Mucosa of stomach (tissue), 1 donor: Measurements from ENCODE around the gene RAF1.
"Not testable (repeated sequence)": the region's sequence is repeated elsewhere in the genome, so short reads cannot be mapped to it uniquely, and the experiment has no call there.

Experiments used
- H3K27me3 ChIP-seq: one replicate; pipeline ENCODE4 v1.7.0; 2013; ENCODE audit warnings: mild to moderate bottlenecking, low read length; ENCODE audit not compliant: control insufficient read depth, insufficient read depth
- H3K36me3 ChIP-seq: one replicate; pipeline ENCODE4 v1.7.0; 2013; ENCODE audit warnings: low read length; ENCODE audit not compliant: control insufficient read depth, insufficient read depth
- H3K4me1 ChIP-seq: one replicate; pipeline ENCODE4 v1.7.0; 2013; ENCODE audit warnings: mild to moderate bottlenecking, low read length; ENCODE audit not compliant: control insufficient read depth, insufficient read depth
- H3K4me3 ChIP-seq: one replicate; pipeline ENCODE4 v1.7.0; 2013; ENCODE audit warnings: low read length
- H3K9ac ChIP-seq: one replicate; pipeline ENCODE4 v1.7.0; 2013; ENCODE audit warnings: mild to moderate bottlenecking, low read length, moderate library complexity
- H3K9me3 ChIP-seq: one replicate; pipeline ENCODE4 v1.7.0; 2013; ENCODE audit warnings: mild to moderate bottlenecking, low read length, moderate library complexity; ENCODE audit not compliant: control insufficient read depth
- donor health status: Pancreatic carcinoma.

RAF1 gene

DNA sequence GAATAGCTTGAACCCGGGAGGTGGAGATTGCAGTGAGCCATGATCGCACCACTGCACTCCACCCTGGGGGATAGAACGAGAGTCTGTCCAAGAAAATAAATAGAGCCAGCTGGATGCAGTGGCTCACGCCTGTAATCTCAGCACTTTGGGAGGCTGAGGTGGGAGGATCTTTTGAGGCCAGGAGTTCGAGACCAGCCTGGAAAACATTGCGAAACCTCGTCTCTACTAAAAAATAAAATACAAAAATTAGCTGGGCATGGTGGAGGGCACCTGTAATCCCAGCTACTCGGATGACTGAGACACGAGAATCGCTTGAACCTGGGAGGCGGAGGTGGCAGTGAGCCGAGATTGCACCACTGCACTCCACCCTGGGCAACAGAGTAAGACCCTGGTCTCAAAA lies 120.4 kb downstream of the RAF1 start:
- H3K9ac ChIP-seq, H3K4me1 ChIP-seq, H3K27me3 ChIP-seq, H3K4me3 ChIP-seq, H3K9me3 ChIP-seq, H3K36me3 ChIP-seq: not testable (repeated sequence)

DNA sequence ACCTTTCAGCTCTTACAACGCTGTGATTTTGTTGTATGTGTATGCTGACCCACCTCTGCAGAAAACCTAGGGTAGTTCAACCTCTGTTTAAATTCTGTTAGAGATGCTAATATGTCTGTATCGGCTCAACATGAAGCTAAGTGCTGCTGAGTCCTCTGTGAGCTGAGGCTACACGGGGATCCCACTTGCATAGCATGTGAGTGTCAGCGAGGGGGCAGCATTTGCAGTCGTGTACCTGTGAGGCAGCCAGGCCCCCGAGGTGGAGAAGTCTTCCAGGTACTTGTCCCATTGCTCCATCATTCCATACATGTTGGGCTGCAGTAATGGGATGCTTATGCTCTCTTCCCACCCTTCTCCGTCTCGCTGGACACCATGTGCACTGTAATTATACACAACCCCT lies 122.3 kb downstream of the RAF1 start:
- H3K27me3 ChIP-seq = no peaks in the 10 kb centered on the region
- H3K4me3 ChIP-seq = no peak overlapping the region
- H3K9ac ChIP-seq = no peak overlapping the region
- peaks cover 6% of the 10 kb centered on the region for H3K4me1 ChIP-seq
- H3K9me3 ChIP-seq = no peaks in the 10 kb centered on the region
- peaks cover 3% of the 10 kb centered on the region for H3K36me3 ChIP-seq

GRCh38 chr3:12536423-12536822 lies 127.5 kb downstream of the RAF1 start:
- no peaks in the 10 kb centered on the region for H3K9me3 ChIP-seq
- peaks cover 21% of the 10 kb centered on the region for H3K4me1 ChIP-seq
- H3K36me3 ChIP-seq = peaks cover 3% of the 10 kb centered on the region
- no peak overlapping the region for H3K9ac ChIP-seq
- no peak overlapping the region for H3K4me3 ChIP-seq
- H3K27me3 ChIP-seq = no peaks in the 10 kb centered on the region
